GM19395 (cell line): Measurements from ENCODE around the gene MEF2D.

ENCODE experiments used
- ATAC-seq: cut with Tn5 transposase; IDR thresholded peaks from one replicate; pipeline ENCODE4 v1.9.1; 2021; ENCODE audit warnings: mild to moderate bottlenecking, moderate library complexity; ENCODE audit not compliant: unreplicated experiment

The MEF2D gene

DNA sequence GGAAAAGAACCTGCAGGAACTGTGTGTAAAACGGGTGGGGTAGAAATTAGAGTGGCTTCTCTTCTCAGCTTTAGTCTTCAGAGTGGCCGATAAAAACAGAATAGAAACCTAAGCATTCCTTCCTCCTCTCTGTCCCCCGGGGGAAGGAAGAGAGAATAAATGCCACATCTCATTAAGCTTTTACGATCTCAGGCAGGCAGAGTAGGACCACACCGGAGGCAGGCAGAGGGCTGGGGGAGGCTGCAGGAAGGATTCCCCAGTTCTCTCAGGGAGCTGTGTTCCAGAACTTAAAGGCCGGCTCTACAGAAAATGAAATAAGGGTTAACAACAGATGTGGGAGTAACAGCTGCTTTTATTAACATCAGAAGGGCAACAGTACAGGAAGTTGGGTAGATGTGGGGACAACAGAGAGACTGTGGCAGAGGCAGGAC is 24.5 kb upstream of the MEF2D start:
- ATAC-seq = no peak

GRCh38 chr1:156524481-156524869 is 23.9 kb upstream of the MEF2D start:
- peak; percentile 43 for ATAC-seq

- ATAC-seq = peak; percentile 11
Measured at GRCh38 chr1:156523801-156524480, 23.4 kb upstream of the MEF2D start.

- ATAC-seq = no peak
Measured at GRCh38 chr1:156522443-156522970, 21.9 kb upstream of the MEF2D start.

DNA sequence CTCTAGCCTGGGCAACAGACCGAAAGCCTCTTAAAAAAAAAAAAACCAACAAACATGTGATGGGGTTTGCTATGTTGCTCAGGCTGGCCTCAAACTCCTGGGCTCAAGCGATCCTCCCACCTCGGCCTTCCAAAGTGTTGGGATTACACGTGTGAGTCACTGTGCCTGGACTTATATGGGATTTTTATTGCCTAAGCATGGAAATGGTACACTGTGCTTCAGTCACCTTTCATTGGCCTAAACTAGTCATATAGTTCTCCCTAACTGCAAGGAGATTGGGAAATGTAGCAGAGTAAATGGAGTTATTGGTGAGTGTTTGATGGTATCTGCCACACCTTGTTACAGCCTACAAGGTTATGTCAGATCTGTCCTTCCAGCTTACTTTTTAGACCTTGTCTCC is 17.2 kb upstream of the MEF2D start:
- ATAC-seq = no peak

DNA sequence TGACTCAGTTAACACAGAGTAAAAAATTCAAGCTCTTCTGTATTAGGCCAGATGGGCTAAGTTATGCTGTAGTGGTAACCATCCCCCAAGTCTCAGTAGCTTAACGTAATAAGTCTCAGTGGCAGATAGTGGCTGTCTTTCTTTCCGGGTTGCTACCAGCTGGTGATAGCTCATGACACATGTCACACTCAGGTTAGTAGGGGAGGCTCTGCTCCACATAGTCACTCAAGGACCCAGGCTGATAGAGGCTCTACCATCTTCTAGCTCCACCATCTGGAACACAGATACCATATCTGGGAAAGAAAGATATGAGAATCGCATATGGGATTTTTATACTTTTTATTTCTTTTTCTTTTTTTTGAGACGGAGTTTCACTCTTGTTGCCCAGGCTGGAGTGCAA is 16.2 kb upstream of the MEF2D start:
- ATAC-seq = no peak

DNA sequence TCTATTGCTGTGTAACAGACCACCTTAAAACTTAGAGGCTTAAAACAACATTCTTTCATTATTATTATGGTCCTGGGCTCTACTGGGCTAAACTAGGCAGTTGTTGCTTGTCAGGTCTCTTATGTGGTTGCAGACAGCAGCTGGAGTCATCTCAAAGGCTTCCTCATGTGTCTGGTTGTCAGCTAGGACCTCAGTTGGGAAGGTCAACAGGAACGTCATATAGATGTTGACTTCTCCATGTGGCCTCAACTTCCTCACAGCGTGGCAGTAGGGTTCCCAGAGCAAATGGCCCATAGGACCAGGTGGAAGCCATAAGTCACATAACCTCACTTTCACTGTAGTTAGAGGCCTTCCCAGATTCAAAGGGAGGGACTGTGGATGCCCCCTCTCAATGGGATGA is 15.4 kb upstream of the MEF2D start:
- no peak for ATAC-seq

DNA sequence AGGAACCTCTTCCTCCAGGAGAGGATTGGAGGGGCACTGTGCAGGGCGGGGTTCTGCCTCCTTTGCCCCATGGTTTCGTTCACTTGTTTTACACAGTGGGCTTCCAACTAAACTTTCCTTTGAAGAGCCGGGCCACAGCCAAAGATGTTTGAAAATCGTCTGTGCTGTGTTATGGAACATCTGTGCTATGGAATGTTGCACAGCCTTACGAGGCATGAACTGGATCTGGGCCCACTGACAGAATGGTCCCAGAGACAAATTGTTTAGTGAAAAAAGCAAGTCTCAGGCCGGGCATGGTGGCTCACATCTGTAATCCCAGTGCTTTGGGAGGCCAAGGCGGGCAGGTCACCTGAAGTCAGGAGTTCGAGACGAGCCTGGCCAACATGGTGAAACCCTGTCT is 12.6 kb upstream of the MEF2D start:
- ATAC-seq = no peak

- ATAC-seq = no peak
Measured at GRCh38 chr1:156511644-156512043, 11.1 kb upstream of the MEF2D start.

- ATAC-seq = no peak
Measured at GRCh38 chr1:156510709-156511108, 10.1 kb upstream of the MEF2D start.

- no peak for ATAC-seq
Measured at GRCh38 chr1:156509424-156510034, 9.0 kb upstream of the MEF2D start.

DNA sequence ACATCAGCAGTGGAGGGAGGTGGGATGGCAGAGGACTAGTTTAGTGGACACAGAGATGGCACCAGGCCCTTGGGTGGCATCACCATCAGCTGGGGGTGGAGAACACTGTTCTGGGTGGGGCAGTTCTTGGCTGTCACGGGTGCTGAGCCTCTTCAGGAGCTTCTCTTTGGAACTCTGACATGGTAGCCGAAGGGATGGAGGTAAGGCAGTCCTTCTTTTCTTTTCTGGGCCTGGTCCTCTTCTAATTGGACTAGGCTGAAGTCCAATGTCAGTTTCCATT is 8.3 kb upstream of the MEF2D start:
- no peak for ATAC-seq

- no peak for ATAC-seq
Measured at GRCh38 chr1:156508205-156508954, 7.8 kb upstream of the MEF2D start.

GRCh38 chr1:156506450-156506849 is 5.9 kb upstream of the MEF2D start:
- no peak for ATAC-seq

DNA sequence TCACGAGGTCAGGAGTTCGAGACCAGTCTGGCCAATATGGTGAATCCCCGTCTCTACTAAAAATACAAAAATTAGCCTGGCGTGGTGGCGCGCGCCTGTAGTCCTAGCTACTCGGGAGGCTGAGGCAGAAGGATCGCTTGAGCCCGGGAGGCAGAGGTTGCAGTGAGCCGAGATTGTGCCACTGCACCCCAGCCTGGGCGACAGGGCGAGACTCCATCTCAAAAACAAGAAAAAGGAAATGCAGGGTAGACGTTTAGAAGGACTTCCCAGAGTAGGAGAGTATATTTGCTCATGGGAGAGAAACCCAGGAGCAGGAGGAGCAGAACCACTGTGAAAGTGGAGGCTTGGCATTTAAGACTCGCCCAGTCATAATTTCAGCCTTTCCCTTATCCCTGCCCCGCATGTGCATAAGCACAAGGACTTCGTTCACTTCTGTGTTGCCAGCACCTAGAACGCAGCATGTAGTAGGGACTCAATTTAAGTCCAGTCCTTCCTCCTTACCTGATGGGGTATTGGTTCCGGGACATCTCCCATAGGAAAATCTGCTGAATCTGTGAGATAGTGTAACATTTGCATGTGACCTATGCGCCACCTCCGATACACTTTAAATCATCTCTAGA is 5.2 kb upstream of the MEF2D start:
- ATAC-seq = no peak

DNA sequence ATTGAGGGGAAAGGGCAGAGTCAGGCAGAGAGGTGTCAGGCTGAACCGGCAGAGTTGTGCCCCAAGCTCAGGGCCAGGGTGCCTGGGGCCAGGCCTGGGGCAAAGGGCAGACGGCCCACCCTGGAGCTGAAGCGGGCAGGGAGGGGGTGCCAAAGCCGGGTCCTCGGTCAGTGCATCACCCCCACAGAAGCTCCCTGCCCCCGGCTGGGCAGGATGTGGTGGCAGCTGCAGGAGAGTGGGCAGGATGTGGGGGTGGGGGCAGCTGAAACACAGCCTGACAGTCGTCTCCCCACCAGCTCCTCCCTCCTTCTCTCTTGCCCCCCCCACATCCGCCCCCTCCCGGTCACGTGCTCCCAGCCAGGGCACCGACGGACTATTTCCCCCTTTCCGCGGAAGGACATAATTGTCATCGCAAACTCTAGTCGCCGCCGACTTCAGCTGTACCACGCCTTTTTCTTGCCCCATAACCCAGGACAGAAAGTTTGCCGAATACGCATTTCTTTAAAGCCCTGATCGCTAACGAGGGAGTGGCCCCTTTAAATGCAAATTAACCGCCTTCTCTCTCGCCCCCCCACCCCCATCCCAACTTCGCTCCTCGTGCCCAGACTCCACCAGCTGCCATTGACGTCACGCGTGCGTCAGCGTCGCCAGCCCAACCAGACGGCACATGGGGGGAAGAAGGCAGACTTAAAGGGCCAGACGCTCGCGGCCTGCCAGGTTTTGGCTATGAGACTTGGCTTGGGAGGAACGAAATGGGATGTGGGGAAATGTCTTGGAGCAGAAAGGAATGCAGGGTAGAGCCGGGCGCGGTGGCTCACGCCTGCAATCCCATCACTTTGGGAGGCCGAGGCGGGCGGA is 4.5 kb upstream of the MEF2D start:
- ATAC-seq = peak; percentile 27

DNA sequence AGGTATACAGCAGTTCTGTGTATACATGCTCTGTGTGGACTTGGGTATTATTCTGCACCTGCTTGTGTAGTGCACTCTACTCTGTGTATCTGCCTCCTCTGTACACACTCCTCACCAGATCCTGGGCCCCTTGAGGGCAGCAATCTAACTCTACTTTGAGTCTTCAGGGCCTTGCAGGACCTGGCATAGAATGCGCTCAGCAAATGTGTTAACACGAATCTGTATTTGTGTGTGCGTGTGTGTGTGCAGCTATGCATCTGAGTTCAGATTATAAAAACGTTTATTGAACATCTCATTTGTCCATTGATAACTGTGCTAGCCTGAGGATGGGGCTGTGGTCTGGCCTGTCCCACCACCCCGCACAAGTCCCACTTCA is 3.9 kb upstream of the MEF2D start:
- no peak for ATAC-seq

DNA sequence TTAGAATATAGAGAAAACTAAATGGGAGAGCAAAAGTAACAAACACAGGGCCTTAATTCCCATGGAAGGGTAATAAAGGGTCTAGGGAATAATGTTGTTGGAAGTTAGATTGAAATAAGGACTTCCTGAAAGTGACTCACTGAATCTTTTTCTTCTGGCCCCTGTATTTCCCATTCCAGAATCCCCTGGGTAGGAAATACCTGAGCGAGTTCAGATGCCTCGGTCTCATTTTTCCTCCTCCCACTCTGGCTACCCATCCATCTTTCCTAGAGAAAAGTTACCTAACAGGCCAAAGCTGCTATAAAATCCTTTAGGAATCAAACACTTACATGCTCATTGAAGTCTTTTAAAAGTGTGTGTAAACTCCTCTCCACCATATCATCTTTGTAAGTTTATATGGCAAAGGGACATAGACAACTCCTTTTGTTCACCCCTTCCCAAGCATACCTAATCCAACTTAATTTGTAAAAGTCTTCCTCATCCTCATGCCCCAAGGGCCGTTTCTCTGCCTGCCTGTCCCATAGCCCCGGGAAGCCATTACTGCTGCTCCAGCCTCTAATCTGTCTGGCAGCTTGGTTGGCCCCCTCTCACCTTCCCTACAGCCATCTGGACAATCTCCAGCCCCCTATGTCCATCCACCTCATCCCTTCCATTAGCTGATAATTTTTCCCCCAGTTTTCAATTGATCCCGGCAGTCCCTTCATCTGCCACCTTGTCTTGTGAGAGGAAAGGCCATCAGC is 3.3 kb upstream of the MEF2D start:
- ATAC-seq = no peak

DNA sequence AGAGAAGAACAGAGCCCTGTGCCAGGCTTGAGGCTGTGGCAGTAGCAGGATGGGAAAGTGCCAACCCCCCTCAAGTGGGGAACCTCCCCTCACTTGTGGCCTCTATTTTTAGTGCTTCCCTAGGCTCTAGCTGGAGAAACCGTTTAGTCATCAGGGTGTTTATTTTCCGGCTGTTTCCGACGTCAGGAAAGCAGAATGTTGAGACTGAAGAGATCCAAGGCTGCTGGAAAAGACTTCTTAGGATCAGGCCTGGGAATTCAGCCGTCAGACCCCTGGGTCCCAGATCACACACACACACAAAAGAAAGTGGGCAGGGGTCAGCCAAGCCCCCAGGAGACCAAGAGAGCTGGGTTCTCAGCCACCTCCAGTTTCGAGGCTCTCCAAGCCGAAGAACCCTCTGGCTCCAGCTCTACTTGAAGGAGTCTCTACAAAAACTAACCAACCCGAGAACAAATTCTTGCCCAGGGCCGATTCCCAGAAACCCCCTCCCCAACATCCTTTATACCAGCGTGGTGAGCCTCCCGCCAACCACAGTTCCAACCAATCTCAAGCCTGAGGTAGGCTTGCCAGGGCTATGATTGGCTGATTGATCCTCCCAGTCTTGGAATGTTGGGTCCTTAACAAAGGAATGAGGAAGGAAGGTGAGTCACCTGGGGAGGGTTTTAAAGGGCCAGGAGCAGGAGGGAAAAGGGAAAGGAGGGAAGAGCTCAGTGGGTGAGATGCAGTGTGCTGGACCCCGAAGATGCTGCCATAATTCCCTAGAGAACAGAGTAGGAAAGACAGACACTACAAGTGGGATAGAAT is 2.5 kb upstream of the MEF2D start:
- no peak for ATAC-seq
